Measurements from ENCODE around the gene ZBTB43. TPM values are rescaled to one million over a fixed set of nuclear protein-coding genes. Genes with fewer than 3 reads are reported as not detected.

Gene ZBTB43
- total and polyA plus RNA-seq, 4 donors = 4.6 to 64.3 (median 14.5) TPM

- WGBS, 2 donors = 55 to 58% methylated on average over 9 of the region's 9 CpGs
- Histone ChIP-seq H3K4me1 (ENCODE audit: control insufficient read depth in 5 of 5, insufficient read depth in 5 of 5, low read length in 5 of 5) (no peaks in the 10 kb centered on the region), H3K4me3 (no peak overlapping the region), H3K9me3 (ENCODE audit: control insufficient read depth in 4 of 4, insufficient read depth in 3 of 4, low read length in 3 of 4) (peaks cover 0 to 1% (median 0%) of the 10 kb centered on the region in 4 donors), H3K27ac (ENCODE audit: low read depth in 1 of 2, low read length in 1 of 2) (no peak overlapping the region), H3K9ac (ENCODE audit: insufficient read depth in 1 of 2, low read length in 2 of 2) (no peak overlapping the region), H3K36me3 (ENCODE audit: control insufficient read depth in 4 of 4, insufficient read depth in 4 of 4, low read length in 4 of 4) (no peaks in the 10 kb centered on the region), H3K27me3 (ENCODE audit: control insufficient read depth in 3 of 3, insufficient read depth in 3 of 3, low read length in 2 of 3) (peaks cover 0 to 7% (median 3%) of the 10 kb centered on the region in 3 donors)
- ATAC-seq (ENCODE audit: insufficient read depth, low FRiP score) (peak; percentile 40), DNase-seq (no peak)
- TF ChIP-seq CTCF (IDR thresholded peaks at IDR 0.05; ENCODE audit: control extremely low read depth, extremely low read depth) = no peak
These were observed 13.2 kb upstream of the ZBTB43 start for GRCh38 chr9:126791406-126792230.

GRCh38 chr9:126793686-126794417, 11.0 kb upstream of the ZBTB43 start:
- no peak overlapping the region for H3K9ac ChIP-seq (ENCODE audit: insufficient read depth in 1 of 2, low read length in 2 of 2)
- H3K4me3 ChIP-seq = no peak overlapping the region
- TF ChIP-seq CTCF (IDR thresholded peaks at IDR 0.05; ENCODE audit: control extremely low read depth, extremely low read depth) = no peak
- no peaks in the 10 kb centered on the region for H3K4me1 ChIP-seq (ENCODE audit: control insufficient read depth in 5 of 5, insufficient read depth in 5 of 5, low read length in 5 of 5)
- peaks cover 0 to 3% (median 3%) of the 10 kb centered on the region in 3 donors for H3K27me3 ChIP-seq (ENCODE audit: control insufficient read depth in 3 of 3, insufficient read depth in 3 of 3, low read length in 2 of 3)
- ATAC-seq (ENCODE audit: insufficient read depth, low FRiP score) (no peak), DNase-seq (no peak)
- H3K27ac ChIP-seq (ENCODE audit: low read depth in 1 of 2, low read length in 1 of 2) = no peak overlapping the region
- no peaks in the 10 kb centered on the region for H3K36me3 ChIP-seq (ENCODE audit: control insufficient read depth in 4 of 4, insufficient read depth in 4 of 4, low read length in 4 of 4)
- peaks cover 0 to 1% (median 0%) of the 10 kb centered on the region in 4 donors for H3K9me3 ChIP-seq (ENCODE audit: control insufficient read depth in 4 of 4, insufficient read depth in 3 of 4, low read length in 3 of 4)
- 75 to 83% methylated on average over 10 of the region's 10 CpGs for whole genome bisulfite sequencing, 2 donors

- Histone ChIP-seq H3K4me1 (ENCODE audit: control insufficient read depth in 5 of 5, insufficient read depth in 5 of 5, low read length in 5 of 5) (no peaks in the 10 kb centered on the region), H3K4me3 (no peak overlapping the region), H3K27ac (ENCODE audit: low read depth in 1 of 2, low read length in 1 of 2) (no peak overlapping the region), H3K9ac (ENCODE audit: insufficient read depth in 1 of 2, low read length in 2 of 2) (no peak overlapping the region), H3K36me3 (ENCODE audit: control insufficient read depth in 4 of 4, insufficient read depth in 4 of 4, low read length in 4 of 4) (no peaks in the 10 kb centered on the region), H3K9me3 (ENCODE audit: control insufficient read depth in 4 of 4, insufficient read depth in 3 of 4, low read length in 3 of 4) (peaks cover 0 to 1% (median 0%) of the 10 kb centered on the region in 4 donors), H3K27me3 (ENCODE audit: control insufficient read depth in 3 of 3, insufficient read depth in 3 of 3, low read length in 2 of 3) (peaks cover 0 to 3% (median 3%) of the 10 kb centered on the region in 3 donors)
- no peak for ATAC-seq (ENCODE audit: insufficient read depth, low FRiP score)
- no peak for TF ChIP-seq CTCF (IDR thresholded peaks at IDR 0.05; ENCODE audit: control extremely low read depth, extremely low read depth)
- no peak for DNase-seq
- WGBS, 2 donors = 83 to 88% methylated on average over 6 of the region's 6 CpGs
These were observed 10.4 kb upstream of the ZBTB43 start for GRCh38 chr9:126794441-126794840.
